Endothelial cell of umbilical vein (primary cell): Measurements from ENCODE around the gene ATP9B. TPM values are rescaled to one million over a fixed set of nuclear protein-coding genes. Genes with fewer than 3 reads are reported as not detected.

ENCODE experiments used
- BruUV-seq: library from RNA; stranded (reverse); fragments of 400-500 nt; replicated peaks from 2 replicates; lab custom pipeline; 2021; lab: Mats Ljungman, UMichigan
- CTCF ChIA-PET: fragments of 300-600, 350-600 bp; sonication (Branson Sonifier 250); formaldehyde crosslinking; loops from one replicate; lab custom pipeline; 2021; ENCODE audit warnings: antibody characterized with exemption, inconsistent platforms; lab: Charles Lee
- POLR2A ChIA-PET: fragments of 300-600, 350-600 bp; sonication (Branson Sonifier 250); formaldehyde crosslinking; loops from one replicate; lab custom pipeline; 2021; ENCODE audit warnings: antibody characterized with exemption, inconsistent platforms; lab: Charles Lee
- DNase-seq: peaks from one replicate; pipeline ENCODE4 v3.0.0-alpha.2; 2011; ENCODE audit warnings: low read depth, low spot score
- FAIRE-seq: peaks from 2 replicates; lab custom pipeline; 2011; peaks lifted over from hg19 to GRCh38; lab: Jason Lieb, UNC
- H2AFZ ChIP-seq: 2 replicates; pipeline ENCODE4 v1.6.0; 2012; ENCODE audit warnings: low read depth, low read length, control low read depth, inconsistent platforms
- H3K27ac ChIP-seq: 2 replicates; pipeline ENCODE4 v1.5.1; 2011; ENCODE audit warnings: low read depth, mild to moderate bottlenecking, control low read depth, low read length, moderate library complexity; ENCODE audit not compliant: insufficient read depth
- H3K27me3 ChIP-seq, 2 experiments: 2 replicates each; pipeline versions ENCODE4 v1.6.0 to v1.6.1; 2011; ENCODE audit warnings: low read length in 2 of 2, mixed read lengths in 1 of 2; ENCODE audit not compliant: control insufficient read depth in 2 of 2, insufficient read depth in 2 of 2
- H3K36me3 ChIP-seq, 2 experiments: 2 replicates in 1 of 2; 3 replicates in 1 of 2; pipeline ENCODE4 v1.5.1; 2011; ENCODE audit warnings: low read length in 2 of 2, mild to moderate bottlenecking in 1 of 2, moderate library complexity in 1 of 2; ENCODE audit not compliant: control insufficient read depth in 2 of 2, insufficient read depth in 2 of 2; ENCODE audit errors: extremely low read depth in 1 of 2
- H3K4me1 ChIP-seq: 3 replicates; pipeline ENCODE4 v1.5.1; 2011; ENCODE audit warnings: mild to moderate bottlenecking, low read length; ENCODE audit not compliant: control insufficient read depth, insufficient read depth; ENCODE audit errors: extremely low read depth
- H3K4me2 ChIP-seq: 2 replicates; pipeline ENCODE4 v1.6.1; 2011; ENCODE audit warnings: low read length, control low read depth, mixed read lengths; ENCODE audit not compliant: insufficient read depth
- H3K4me3 ChIP-seq, 3 experiments: fragments of 200-600 bp in 1 of 3; sonication (generic), shearing (Covaris generic) in 1 of 3; replicated peaks in 1 of 3; 2 replicates each; pipeline ENCODE4 v1.5.1; 2011 to 2016; ENCODE audit warnings: control low read depth in 3 of 3, low read length in 3 of 3, mild to moderate bottlenecking in 2 of 3, inconsistent platforms in 1 of 3, low read depth in 1 of 3, moderate library complexity in 1 of 3; ENCODE audit not compliant: insufficient read depth in 1 of 3
- H3K79me2 ChIP-seq: 2 replicates; pipeline ENCODE4 v1.6.0; 2012; ENCODE audit warnings: low read length, inconsistent platforms; ENCODE audit not compliant: control insufficient read depth, insufficient read depth
- H3K9ac ChIP-seq: replicated peaks from 2 replicates; pipeline ENCODE3; 2011; ENCODE audit warnings: low read length, control low read depth; ENCODE audit not compliant: insufficient read depth; ENCODE audit errors: extremely low read depth
- H3K9me1 ChIP-seq: replicated peaks from 3 replicates; pipeline ENCODE4 v1.6.0; 2011; ENCODE audit warnings: mild to moderate bottlenecking, low read length; ENCODE audit not compliant: control insufficient read depth, insufficient read depth; ENCODE audit errors: extremely low read depth
- H3K9me3 ChIP-seq: replicated peaks from 2 replicates; pipeline ENCODE4 v1.5.1; 2012; ENCODE audit warnings: low read length, inconsistent platforms; ENCODE audit not compliant: control insufficient read depth, insufficient read depth
- H4K20me1 ChIP-seq: replicated peaks from 2 replicates; pipeline ENCODE3; 2011; ENCODE audit warnings: mild to moderate bottlenecking, low read length; ENCODE audit not compliant: control insufficient read depth, insufficient read depth; ENCODE audit errors: extremely low read depth
- CTCF ChIP-seq, 2 donors: IDR thresholded peaks; 1 replicate in 1 of 2; 2 replicates in 1 of 2; pipeline ENCODE4 v1.5.1; 2011; ENCODE audit warnings: low read length in 2 of 2, mild to moderate bottlenecking in 2 of 2, moderate library complexity in 2 of 2, control low read depth in 1 of 2, inconsistent platforms in 1 of 2, low read depth in 1 of 2; ENCODE audit not compliant: insufficient read depth in 1 of 2; ENCODE audit errors: extremely low read depth in 1 of 2
- EZH2 ChIP-seq: IDR thresholded peaks from 2 replicates; pipeline ENCODE4 v1.6.1; 2012; ENCODE audit warnings: borderline replicate concordance, low read depth, mild to moderate bottlenecking, moderate library complexity, low read length, inconsistent platforms; ENCODE audit not compliant: severe bottlenecking
- FOS ChIP-seq: IDR thresholded peaks from 2 replicates; pipeline ENCODE4 v1.6.1; 2011; ENCODE audit warnings: mild to moderate bottlenecking, low read length, moderate library complexity, borderline replicate concordance; ENCODE audit not compliant: insufficient read depth
- GATA2 ChIP-seq: IDR thresholded peaks from 2 replicates; pipeline ENCODE4 v1.7.0; 2011; ENCODE audit warnings: low read depth, mild to moderate bottlenecking, moderate library complexity, mixed read lengths, low read length; ENCODE audit not compliant: insufficient read length, insufficient read depth
- JUN ChIP-seq: IDR thresholded peaks from 2 replicates; pipeline ENCODE4 v1.6.1; 2011; ENCODE audit warnings: borderline replicate concordance, low read depth; ENCODE audit not compliant: insufficient read length, insufficient read depth
- MAX ChIP-seq: IDR thresholded peaks from 2 replicates; pipeline ENCODE4 v1.6.1; 2011; ENCODE audit not compliant: insufficient read depth, insufficient read length
- MYC ChIP-seq: IDR thresholded peaks from one replicate; pipeline ENCODE4 v1.6.1; 2011; ENCODE audit warnings: mild to moderate bottlenecking, low read depth, low read length
- POLR2A ChIP-seq: IDR thresholded peaks from 2 replicates; pipeline ENCODE4 v1.6.1; 2012; ENCODE audit warnings: low read depth, mild to moderate bottlenecking, control low read depth, low read length
- POLR2AphosphoS5 ChIP-seq: IDR thresholded peaks from 2 replicates; pipeline ENCODE4 v1.6.1; 2012; ENCODE audit warnings: low read depth, mild to moderate bottlenecking, control low read depth, low read length, moderate library complexity; ENCODE audit not compliant: insufficient read depth
- dilution Hi-C: fragments of 300-500 bp; cut with MboI; formaldehyde crosslinking; loops from one replicate; pipeline ENCODE4 v1.15.0; 2019; ENCODE audit warnings: low sequenced_read_pairs; ENCODE audit not compliant: extremely low pct_ligation_motif_present
- intact Hi-C: fragments of 100-400 bp; cut with micrococcal nuclease; formaldehyde crosslinking; loops from one replicate; pipeline ENCODE4 v1.10.0; 2022
- polyA plus RNA-seq, 4 experiments: library from polyadenylated mRNA; depleted of rRNA in 3 of 4; stranded (reverse) in 3 of 4; unstranded in 1 of 4; fragments of >200 nt; gene quantifications; 2 replicates each; pipeline versions ENCODE4 v1.2.1 to v1.2.3, GENCODE V29; 2011 to 2012; ENCODE audit warnings: missing spikeins in 1 of 4
- total RNA-seq: library from RNA; stranded (reverse); gene quantifications from 2 replicates; pipeline ENCODE4 v1.2.3, GENCODE V29; 2021

Gene ATP9B
- total and polyA plus RNA-seq, 2 donors (not counting 3 experiments of a cell fraction or from before 2014, with no cell fraction given): 14.6 to 18.2 TPM

GRCh38 chr18:79384151-79384807, 315.1 kb downstream of the ATP9B start:
- no peak overlapping the region for H3K4me2 ChIP-seq
- no peak overlapping the region for H2AFZ ChIP-seq
- no peak overlapping the region for H3K27ac ChIP-seq
- intact Hi-C loops (loop anchor here (10.0 kb wide), 1 partner anchor 651 kb away; the partner anchor contains the start of gene RBFA), dilution Hi-C loops (no loop called here)
- FAIRE-seq (no peak), DNase-seq (no peak)
- H3K9me1 ChIP-seq: no peaks in the 10 kb centered on the region
- H3K9me3 ChIP-seq: no peaks in the 10 kb centered on the region
- POLR2A ChIA-PET: no interaction called here
- BruUV-seq: no TSS peak
- H3K27me3 ChIP-seq: peaks cover 0 to 3% of the 10 kb centered on the region in 2 experiments
- no peaks in the 10 kb centered on the region for H3K36me3 ChIP-seq
- CTCF ChIA-PET: interaction anchor here (1.4 to 1.6 kb wide), 4 partner anchors 9 to 146 kb away, joined by 4 to 7 read pairs (median 6); no protein-coding TSS in a partner anchor
- TF ChIP-seq FOS: no peak
- TF ChIP-seq JUN: no peak
- no peak for TF ChIP-seq POLR2AphosphoS5
- TF ChIP-seq MAX: no peak
- TF ChIP-seq CTCF (IDR thresholded peaks at IDR 0.05; ENCODE audit: extremely low read depth in 1 of 2, insufficient read depth in 1 of 2, low read depth in 1 of 2, low read length in 2 of 2): no peak
- TF ChIP-seq MYC: no peak
- no peak for TF ChIP-seq POLR2A
- TF ChIP-seq GATA2: no peak
- no peak for TF ChIP-seq EZH2
- no peaks in the 10 kb centered on the region for H3K79me2 ChIP-seq
- no peaks in the 10 kb centered on the region for H4K20me1 ChIP-seq
- H3K4me3 ChIP-seq: no peak overlapping the region
- no peaks in the 10 kb centered on the region for H3K4me1 ChIP-seq
- H3K9ac ChIP-seq: no peak overlapping the region
